Ascending aorta (tissue), 2 donors: Measurements from ENCODE around the gene PTGES3. TPM values are rescaled to one million over a fixed set of nuclear protein-coding genes. Genes with fewer than 3 reads are reported as not detected.

Experiments used
- DNase-seq, 2 donors: peaks; one replicate each; pipeline ENCODE4 v3.0.0-alpha.2; 2019; ENCODE audit warnings: low spot score in 2 of 2
- H3K27ac ChIP-seq, 2 donors: fragments of 200-600 bp; sonication (generic); one replicate each; pipeline ENCODE4 v1.5.1; 2016 to 2017; ENCODE audit warnings: mild to moderate bottlenecking in 1 of 2
- H3K27me3 ChIP-seq: fragments of 200-600 bp; sonication (generic); one replicate; pipeline ENCODE4 v1.5.1; 2017
- H3K36me3 ChIP-seq, 2 donors: fragments of 200-600 bp; sonication (generic); one replicate each; pipeline ENCODE4 v1.5.1; 2016
- H3K4me1 ChIP-seq, 2 donors: fragments of 200-600 bp; sonication (generic); one replicate each; pipeline ENCODE4 v1.5.1; 2016 to 2017; ENCODE audit warnings: mild to moderate bottlenecking in 1 of 2
- H3K4me3 ChIP-seq, 2 donors: fragments of 200-600 bp; sonication (generic); one replicate each; pipeline ENCODE4 v1.5.1; 2016 to 2017; ENCODE audit warnings: mild to moderate bottlenecking in 1 of 2
- H3K9me3 ChIP-seq, 2 donors: fragments of 200-600 bp; sonication (generic); one replicate each; pipeline ENCODE4 v1.5.1; 2016
- intact Hi-C: fragments of 100-400 bp; cut with DNase I; formaldehyde crosslinking; loops from one replicate; pipeline ENCODE4 v1.15.1; 2023
- total RNA-seq: library from RNA; depleted of rRNA; stranded (reverse); fragments of >200 nt; gene quantifications from one replicate; pipeline ENCODE4 v1.1.0, GENCODE V29; 2016
- TF ChIP-seq, protein P1 (sequence below), 3 experiments: fragments of 200-600 bp in 2 of 3; fragments of 450-650 bp in 1 of 3; sonication (generic) in 2 of 3; IDR thresholded peaks; one replicate each; pipeline ENCODE4 v1.5.1; 2016 to 2019; ENCODE audit warnings: antibody characterized with exemption in 3 of 3, mild to moderate bottlenecking in 1 of 3, moderate library complexity in 1 of 3

Gene PTGES3
- total RNA-seq, 1 donor from 2014 or later, result 62.2 TPM

DNA sequence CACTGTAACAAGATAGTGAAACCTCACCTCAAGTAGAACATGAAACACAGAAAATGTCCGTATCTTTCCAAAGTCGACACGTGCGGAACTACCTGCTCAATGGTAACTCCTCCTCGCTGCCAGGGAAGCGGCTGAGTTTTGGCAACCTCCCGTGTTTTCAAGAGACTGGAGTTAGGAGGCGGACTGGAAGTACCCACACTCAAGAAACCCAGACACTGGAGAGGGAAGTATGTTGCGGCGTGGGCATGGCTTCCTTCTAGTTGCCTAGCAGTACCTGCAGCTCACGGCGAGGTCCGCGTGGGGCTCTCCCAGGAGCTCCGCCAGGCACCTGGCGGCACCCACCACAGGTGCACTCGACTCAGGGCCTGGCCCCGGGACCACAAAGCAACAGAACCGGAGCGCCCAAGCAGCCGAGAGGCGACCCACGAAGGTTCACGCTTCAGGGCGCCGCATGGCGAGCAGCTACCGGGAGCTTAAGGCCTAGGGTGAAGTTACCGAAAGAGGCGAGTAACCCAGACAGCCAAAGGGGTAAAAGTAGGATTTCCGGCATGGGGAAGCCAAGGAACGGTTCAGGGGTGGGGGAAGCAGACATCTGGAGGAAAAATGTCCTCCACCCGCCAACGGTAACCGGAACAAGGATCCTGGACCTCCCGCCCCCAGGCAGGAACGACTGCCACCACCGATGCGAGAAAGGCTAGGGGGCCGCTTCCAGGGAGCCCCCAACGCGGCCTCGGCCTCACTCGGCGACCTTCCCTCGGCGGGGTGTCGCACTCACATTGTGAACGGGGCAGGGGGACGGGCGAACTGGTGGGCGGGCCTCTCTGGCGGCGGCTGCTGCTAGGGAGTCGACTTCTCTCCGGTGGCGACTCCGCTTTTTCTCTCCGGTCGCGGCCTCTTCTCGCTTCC, 608 bp downstream of the PTGES3 start:
- peaks cover 13 to 22% of the 10 kb centered on the region in 2 donors for H3K4me1 ChIP-seq
- H3K27me3 ChIP-seq, result no peaks in the 10 kb centered on the region
- TF ChIP-seq, protein P1, sequence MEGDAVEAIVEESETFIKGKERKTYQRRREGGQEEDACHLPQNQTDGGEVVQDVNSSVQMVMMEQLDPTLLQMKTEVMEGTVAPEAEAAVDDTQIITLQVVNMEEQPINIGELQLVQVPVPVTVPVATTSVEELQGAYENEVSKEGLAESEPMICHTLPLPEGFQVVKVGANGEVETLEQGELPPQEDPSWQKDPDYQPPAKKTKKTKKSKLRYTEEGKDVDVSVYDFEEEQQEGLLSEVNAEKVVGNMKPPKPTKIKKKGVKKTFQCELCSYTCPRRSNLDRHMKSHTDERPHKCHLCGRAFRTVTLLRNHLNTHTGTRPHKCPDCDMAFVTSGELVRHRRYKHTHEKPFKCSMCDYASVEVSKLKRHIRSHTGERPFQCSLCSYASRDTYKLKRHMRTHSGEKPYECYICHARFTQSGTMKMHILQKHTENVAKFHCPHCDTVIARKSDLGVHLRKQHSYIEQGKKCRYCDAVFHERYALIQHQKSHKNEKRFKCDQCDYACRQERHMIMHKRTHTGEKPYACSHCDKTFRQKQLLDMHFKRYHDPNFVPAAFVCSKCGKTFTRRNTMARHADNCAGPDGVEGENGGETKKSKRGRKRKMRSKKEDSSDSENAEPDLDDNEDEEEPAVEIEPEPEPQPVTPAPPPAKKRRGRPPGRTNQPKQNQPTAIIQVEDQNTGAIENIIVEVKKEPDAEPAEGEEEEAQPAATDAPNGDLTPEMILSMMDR (IDR thresholded peaks at IDR 0.05), result no peak
- H3K9me3 ChIP-seq, result no peaks in the 10 kb centered on the region
- peak overlapping the region; percentile 99 to 100 for H3K27ac ChIP-seq
- peak; percentile 43 to 71 for DNase-seq
- H3K36me3 ChIP-seq, result no peaks in the 10 kb centered on the region
- peak overlapping the region; percentile 87 to 92 for H3K4me3 ChIP-seq
- intact Hi-C loops, result loop anchor here (1.0 to 2.0 kb wide), 3 partner anchors 38 to 51 kb away; partner anchors contain the start of gene NACA

DNA sequence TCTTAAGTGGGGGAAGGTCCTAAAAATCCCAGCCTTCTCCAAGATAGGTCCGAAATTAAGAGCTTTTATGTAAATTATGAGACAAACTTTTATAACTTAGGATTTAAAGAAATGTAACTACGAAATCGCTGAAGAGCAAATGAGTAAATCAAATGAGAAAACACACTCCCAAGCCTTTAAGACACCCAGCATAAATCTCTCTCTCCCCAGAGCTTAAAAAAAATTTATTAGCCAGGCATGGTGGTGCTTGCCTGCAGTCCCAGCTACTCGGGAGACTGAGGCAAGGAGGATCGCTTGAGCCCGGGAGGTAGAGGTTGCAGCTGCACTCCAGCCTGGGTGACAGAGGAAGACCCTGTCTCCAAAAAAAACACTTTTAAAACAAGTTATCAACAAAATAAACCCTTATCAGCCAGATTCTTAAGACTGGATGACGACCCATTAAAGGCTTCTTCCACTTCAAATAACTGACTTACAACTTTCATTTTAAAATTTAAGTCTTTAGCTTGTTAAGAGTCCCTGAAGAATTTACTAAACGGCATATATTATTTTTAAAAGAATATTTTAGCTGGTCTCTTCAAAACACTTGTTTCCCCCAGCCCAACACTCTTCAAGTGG, 3.2 kb downstream of the PTGES3 start:
- H3K27me3 ChIP-seq, result no peaks in the 10 kb centered on the region
- H3K9me3 ChIP-seq, result no peaks in the 10 kb centered on the region
- peak in 1 of 2 donors; percentile 31 for DNase-seq
- H3K4me1 ChIP-seq, result peaks cover 13 to 28% of the 10 kb centered on the region in 2 donors
- H3K4me3 ChIP-seq, result peak overlapping the region; percentile 35 to 87
- H3K36me3 ChIP-seq, result peaks cover 0 to 6% of the 10 kb centered on the region in 2 donors
- TF ChIP-seq, protein P1 (IDR thresholded peaks at IDR 0.05), result no peak
- H3K27ac ChIP-seq, result peak overlapping the region; percentile 57 to 99
- intact Hi-C loops, result no loop called here

GRCh38 chr12:56682323-56682722, 5.8 kb downstream of the PTGES3 start:
- TF ChIP-seq, protein P1 (IDR thresholded peaks at IDR 0.05), result no peak
- H3K9me3 ChIP-seq, result no peaks in the 10 kb centered on the region

GRCh38 chr12:56679883-56680575, 8.1 kb downstream of the PTGES3 start:
- intact Hi-C loops, result no loop called here
- Histone ChIP-seq H3K36me3 (peaks cover 0 to 10% of the 10 kb centered on the region in 2 donors), H3K27me3 (no peaks in the 10 kb centered on the region), H3K27ac (no peak overlapping the region), H3K4me1 (peaks cover 8 to 25% of the 10 kb centered on the region in 2 donors), H3K4me3 (no peak overlapping the region), H3K9me3 (no peaks in the 10 kb centered on the region)
- DNase-seq, result no peak
- TF ChIP-seq, protein P1 (IDR thresholded peaks at IDR 0.05), result no peak

More at GRCh38 chr12:56682323-56682722, 5.8 kb downstream of the PTGES3 start:
- DNase-seq, result peak in 1 of 2 donors; percentile 21
- Histone ChIP-seq H3K4me1 (peaks cover 13 to 36% of the 10 kb centered on the region in 2 donors), H3K4me3 (no peak overlapping the region), H3K27ac (no peak overlapping the region), H3K27me3 (no peaks in the 10 kb centered on the region), H3K36me3 (peaks cover 0 to 10% of the 10 kb centered on the region in 2 donors)
- intact Hi-C loops, result no loop called here

- peaks cover 0 to 10% of the 10 kb centered on the region in 2 donors for H3K36me3 ChIP-seq
- H3K27me3 ChIP-seq, result no peaks in the 10 kb centered on the region
- intact Hi-C loops, result no loop called here
- H3K9me3 ChIP-seq, result no peaks in the 10 kb centered on the region
- peaks cover 5 to 20% of the 10 kb centered on the region in 2 donors for H3K4me1 ChIP-seq
- TF ChIP-seq, protein P1 (IDR thresholded peaks at IDR 0.05), result no peak
- DNase-seq, result no peak
- peak overlapping the region in 1 of 2 donors; percentile 21 for H3K27ac ChIP-seq
- no peak overlapping the region for H3K4me3 ChIP-seq
Observed at GRCh38 chr12:56678852-56679251, 9.2 kb downstream of the PTGES3 start.
